Measurements from ENCODE around the gene PAPPA2. TPM values are rescaled to one million over a fixed set of nuclear protein-coding genes. Genes with fewer than 3 reads are reported as not detected.

The PAPPA2 gene
- total and polyA plus RNA-seq, 11 donors: 0.04 to 1.5 (median 0.38) TPM

DNA sequence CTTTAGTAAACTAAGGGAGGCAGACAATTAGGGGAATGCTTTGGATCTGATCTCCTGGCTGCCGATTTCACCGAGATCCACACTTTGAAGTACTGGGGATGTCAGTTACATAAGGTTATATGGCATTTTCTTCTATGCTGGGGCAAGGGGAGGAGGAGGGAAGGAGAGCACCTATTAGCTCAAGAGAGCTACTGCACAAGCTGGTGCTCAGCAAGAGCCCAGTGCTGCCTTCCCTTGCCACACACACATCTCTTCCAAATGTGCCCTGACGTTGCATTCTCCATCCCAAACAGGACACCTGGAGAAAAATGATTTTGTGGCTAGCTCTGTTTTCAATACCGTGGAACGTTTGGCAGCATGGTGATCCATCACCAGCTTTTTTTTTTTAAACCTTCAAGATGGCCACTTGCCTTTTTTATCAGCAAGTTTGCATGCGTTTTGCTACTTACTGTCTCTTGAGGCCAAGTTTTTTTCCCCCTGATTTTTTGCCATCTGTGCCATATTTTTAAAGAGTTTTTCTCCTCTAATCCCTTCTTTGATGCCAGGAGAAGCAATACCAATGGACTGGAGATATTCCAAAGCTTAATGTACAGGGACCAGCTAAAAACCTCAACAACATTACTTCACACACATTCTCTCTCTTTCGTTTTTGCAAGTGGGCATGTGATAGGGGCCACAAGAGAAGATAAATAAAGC lies 66.6 kb downstream of the PAPPA2 start:
- TF ChIP-seq, protein P1, sequence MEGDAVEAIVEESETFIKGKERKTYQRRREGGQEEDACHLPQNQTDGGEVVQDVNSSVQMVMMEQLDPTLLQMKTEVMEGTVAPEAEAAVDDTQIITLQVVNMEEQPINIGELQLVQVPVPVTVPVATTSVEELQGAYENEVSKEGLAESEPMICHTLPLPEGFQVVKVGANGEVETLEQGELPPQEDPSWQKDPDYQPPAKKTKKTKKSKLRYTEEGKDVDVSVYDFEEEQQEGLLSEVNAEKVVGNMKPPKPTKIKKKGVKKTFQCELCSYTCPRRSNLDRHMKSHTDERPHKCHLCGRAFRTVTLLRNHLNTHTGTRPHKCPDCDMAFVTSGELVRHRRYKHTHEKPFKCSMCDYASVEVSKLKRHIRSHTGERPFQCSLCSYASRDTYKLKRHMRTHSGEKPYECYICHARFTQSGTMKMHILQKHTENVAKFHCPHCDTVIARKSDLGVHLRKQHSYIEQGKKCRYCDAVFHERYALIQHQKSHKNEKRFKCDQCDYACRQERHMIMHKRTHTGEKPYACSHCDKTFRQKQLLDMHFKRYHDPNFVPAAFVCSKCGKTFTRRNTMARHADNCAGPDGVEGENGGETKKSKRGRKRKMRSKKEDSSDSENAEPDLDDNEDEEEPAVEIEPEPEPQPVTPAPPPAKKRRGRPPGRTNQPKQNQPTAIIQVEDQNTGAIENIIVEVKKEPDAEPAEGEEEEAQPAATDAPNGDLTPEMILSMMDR (IDR thresholded peaks at IDR 0.05): no peak
- TF ChIP-seq POLR2A (IDR thresholded peaks at IDR 0.05): no peak
- no peaks in the 10 kb centered on the region for H3K9me3 ChIP-seq
- no peak overlapping the region for H3K27ac ChIP-seq
- H3K4me1 ChIP-seq: no peaks in the 10 kb centered on the region
- DNase-seq (no peak), ATAC-seq (no peak)
- WGBS, 4 donors: 63 to 70% (median 66%) methylated on average over 7 of the region's 7 CpGs
- H3K36me3 ChIP-seq: no peaks in the 10 kb centered on the region
- no peak overlapping the region for H3K4me3 ChIP-seq
- H3K27me3 ChIP-seq: no peaks in the 10 kb centered on the region
- intact Hi-C loops (cut with DNase I): no loop called here

DNA sequence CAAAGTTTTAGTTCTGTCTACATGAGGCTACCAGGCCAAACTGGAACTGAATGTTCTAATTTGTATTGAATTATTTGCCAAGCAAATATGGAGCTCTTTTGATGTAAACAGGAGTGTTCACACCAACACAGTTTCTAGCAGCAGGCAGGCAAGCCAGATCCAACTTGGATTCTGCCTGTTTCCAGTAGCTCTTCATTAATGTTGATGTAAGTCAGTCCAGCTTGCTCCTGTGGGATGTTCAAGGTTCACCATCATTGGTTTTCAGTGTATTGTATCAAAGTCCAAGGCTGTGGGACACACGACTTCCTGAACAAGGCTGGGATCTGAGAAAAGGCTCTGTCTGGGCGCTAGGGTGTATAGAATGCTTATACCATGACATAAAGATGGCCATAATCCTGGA lies 68.1 kb downstream of the PAPPA2 start:
- TF ChIP-seq, protein P1 (IDR thresholded peaks at IDR 0.05): no peak
- Histone ChIP-seq H3K9me3 (no peaks in the 10 kb centered on the region), H3K4me1 (no peaks in the 10 kb centered on the region), H3K27me3 (no peaks in the 10 kb centered on the region), H3K36me3 (no peaks in the 10 kb centered on the region), H3K27ac (no peak overlapping the region), H3K4me3 (no peak overlapping the region)
- ATAC-seq (no peak), DNase-seq (no peak)
- intact Hi-C loops (cut with DNase I): no loop called here
- 72 to 83% (median 83%) methylated on average over 2 of the region's 2 CpGs for WGBS, 4 donors

DNA sequence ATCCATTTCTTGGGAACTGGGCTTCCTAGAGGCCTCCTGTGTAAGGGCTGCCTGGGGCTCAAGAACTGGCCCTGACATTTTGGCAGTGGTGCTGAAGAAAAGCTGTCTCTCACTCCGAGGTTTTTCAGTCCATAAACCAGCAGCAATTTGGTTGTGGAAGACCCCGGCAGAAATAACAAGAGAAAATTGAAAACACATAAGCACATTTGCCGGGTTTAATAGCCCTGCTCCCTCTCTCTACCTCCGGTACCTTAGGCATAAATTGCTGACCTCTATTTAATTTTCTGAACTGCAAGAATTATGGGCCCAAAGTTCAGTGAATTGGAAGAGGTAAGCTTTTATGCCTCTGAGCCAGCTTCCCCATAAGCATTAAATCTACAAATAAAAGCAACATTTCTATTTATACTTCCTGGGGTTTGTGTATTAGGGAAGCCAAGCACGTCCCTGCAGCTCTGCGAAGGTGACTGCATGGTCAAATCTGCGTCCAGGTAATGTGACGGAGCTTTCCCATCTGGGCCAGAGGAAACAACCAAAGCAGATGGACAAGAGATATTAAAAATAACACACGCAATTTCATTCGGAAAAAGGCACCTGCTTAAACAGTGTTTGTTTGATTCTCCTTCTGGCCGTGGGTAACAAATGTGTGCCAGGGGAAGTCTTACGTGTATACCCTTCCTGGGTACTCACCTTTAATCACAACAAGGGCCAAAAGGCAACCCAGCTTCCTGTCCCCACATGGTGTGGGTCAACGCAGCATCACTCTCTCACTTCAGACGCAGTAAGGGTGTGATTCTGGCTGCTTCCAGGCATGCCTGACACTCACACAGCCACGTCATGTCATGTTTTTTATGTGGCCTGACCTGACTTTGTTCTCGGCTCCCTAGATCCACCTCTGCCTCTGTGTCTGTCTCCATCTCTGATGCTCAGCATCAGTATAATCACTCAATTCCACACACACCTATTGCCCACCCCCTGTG lies 69.2 kb downstream of the PAPPA2 start:
- Histone ChIP-seq H3K27ac (no peak overlapping the region), H3K4me1 (no peaks in the 10 kb centered on the region), H3K9me3 (no peaks in the 10 kb centered on the region), H3K27me3 (no peaks in the 10 kb centered on the region), H3K4me3 (no peak overlapping the region), H3K36me3 (no peaks in the 10 kb centered on the region)
- TF ChIP-seq, protein P1 (IDR thresholded peaks at IDR 0.05): no peak
- TF ChIP-seq POLR2A (IDR thresholded peaks at IDR 0.05): no peak
- intact Hi-C loops (cut with DNase I): no loop called here
- whole genome bisulfite sequencing, 4 donors: 76 to 81% (median 79%) methylated on average over 16 of the region's 16 CpGs
- ATAC-seq (no peak), DNase-seq (no peak)

DNA sequence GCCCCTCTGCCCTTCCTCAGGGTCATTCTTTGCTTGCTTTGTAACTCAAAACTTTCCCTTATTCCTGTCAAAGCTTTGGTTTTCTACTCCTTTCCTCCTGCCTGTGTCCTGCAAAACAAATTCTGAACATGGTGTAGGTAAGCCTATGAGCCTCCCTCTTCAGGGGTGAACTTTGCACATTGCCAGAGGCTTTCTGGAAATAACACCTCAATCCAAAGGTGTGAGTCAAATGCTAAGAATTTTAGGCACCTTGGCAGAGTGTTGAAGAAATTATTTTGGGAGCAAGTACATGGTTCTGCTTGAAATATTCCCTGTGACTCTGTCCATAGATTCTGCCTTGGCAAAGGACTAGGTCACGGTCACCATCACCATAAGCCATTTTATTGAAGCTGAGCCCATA lies 70.0 kb downstream of the PAPPA2 start:
- Histone ChIP-seq H3K36me3 (no peaks in the 10 kb centered on the region), H3K4me1 (no peaks in the 10 kb centered on the region), H3K27me3 (no peaks in the 10 kb centered on the region), H3K27ac (no peak overlapping the region), H3K4me3 (no peak overlapping the region), H3K9me3 (no peaks in the 10 kb centered on the region)
- WGBS, 4 donors: 83 to 88% (median 84%) methylated on average over 1 of the region's 1 CpG
- ATAC-seq (no peak), DNase-seq (no peak)
- intact Hi-C loops (cut with DNase I): no loop called here
- TF ChIP-seq, protein P1 (IDR thresholded peaks at IDR 0.05): no peak
- TF ChIP-seq POLR2A (IDR thresholded peaks at IDR 0.05): no peak
